ENCODE measurements around the gene SUFU. TPM values are rescaled to one million over a fixed set of nuclear protein-coding genes. Genes with fewer than 3 reads are reported as not detected.
"Not testable (repeated sequence)": the region's sequence is repeated elsewhere in the genome, so short reads cannot be mapped to it uniquely, and the experiment has no call there.

Gene SUFU
- total RNA-seq, 1 donor from 2014 or later, result 0.79 TPM

DNA sequence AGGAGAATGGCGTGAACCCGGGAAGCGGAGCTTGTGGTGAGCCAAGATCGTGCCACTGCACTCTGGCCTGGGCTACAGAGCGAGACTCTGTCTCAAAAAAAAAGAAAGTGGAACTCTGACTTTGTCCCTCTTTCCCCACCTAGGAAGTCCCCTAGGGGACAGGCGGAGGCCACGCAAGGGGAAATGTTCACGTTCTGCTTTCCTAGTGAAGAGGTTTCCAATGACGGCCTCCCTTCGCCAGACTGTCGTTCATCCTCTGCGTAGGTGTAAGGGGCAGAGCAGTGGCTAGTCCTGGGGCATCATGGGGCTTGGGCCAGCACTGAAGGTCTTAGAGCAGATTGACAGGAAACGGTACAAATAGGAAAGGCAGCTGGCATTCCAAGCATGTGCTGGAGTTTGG, 30.6 kb downstream of the SUFU start:
- Histone ChIP-seq H3K36me3 (ENCODE audit: control insufficient read depth, insufficient read depth, low read length) (no peaks in the 10 kb centered on the region), H3K27me3 (ENCODE audit: control insufficient read depth, insufficient read depth, low read length) (no peaks in the 10 kb centered on the region), H3K4me3 (ENCODE audit: low read depth, low read length) (no peak overlapping the region)
- DNase-seq (ENCODE audit: low read depth), result no peak
- TF ChIP-seq, protein P1, sequence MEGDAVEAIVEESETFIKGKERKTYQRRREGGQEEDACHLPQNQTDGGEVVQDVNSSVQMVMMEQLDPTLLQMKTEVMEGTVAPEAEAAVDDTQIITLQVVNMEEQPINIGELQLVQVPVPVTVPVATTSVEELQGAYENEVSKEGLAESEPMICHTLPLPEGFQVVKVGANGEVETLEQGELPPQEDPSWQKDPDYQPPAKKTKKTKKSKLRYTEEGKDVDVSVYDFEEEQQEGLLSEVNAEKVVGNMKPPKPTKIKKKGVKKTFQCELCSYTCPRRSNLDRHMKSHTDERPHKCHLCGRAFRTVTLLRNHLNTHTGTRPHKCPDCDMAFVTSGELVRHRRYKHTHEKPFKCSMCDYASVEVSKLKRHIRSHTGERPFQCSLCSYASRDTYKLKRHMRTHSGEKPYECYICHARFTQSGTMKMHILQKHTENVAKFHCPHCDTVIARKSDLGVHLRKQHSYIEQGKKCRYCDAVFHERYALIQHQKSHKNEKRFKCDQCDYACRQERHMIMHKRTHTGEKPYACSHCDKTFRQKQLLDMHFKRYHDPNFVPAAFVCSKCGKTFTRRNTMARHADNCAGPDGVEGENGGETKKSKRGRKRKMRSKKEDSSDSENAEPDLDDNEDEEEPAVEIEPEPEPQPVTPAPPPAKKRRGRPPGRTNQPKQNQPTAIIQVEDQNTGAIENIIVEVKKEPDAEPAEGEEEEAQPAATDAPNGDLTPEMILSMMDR (IDR thresholded peaks at IDR 0.05; ENCODE audit: insufficient read depth, low read length, severe bottlenecking), result no peak
- no peak for FAIRE-seq

DNA sequence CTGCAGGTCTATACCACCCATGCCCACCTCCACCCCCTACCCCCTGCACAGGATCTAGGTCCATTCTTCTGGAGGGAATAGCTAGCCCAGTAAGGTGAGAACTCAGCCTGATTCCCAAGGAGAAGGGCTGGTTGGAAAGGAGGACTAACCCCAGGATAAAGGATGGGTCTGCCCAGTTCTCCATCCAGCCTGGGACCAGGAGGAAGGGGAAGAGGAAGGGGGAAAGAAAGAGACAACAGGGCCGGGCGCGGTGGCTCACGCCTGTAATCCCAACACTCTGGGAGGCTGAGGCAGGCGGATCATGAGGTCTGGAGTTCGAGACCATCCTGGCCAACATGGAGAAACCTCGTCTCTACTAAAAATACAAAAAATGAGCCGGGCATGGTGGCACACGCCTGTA, 31.2 kb downstream of the SUFU start:
- FAIRE-seq; H3K4me3 ChIP-seq (ENCODE audit: low read depth, low read length); DNase-seq (ENCODE audit: low read depth); H3K27me3 ChIP-seq (ENCODE audit: control insufficient read depth, insufficient read depth, low read length); H3K36me3 ChIP-seq (ENCODE audit: control insufficient read depth, insufficient read depth, low read length): not testable (repeated sequence)

DNA sequence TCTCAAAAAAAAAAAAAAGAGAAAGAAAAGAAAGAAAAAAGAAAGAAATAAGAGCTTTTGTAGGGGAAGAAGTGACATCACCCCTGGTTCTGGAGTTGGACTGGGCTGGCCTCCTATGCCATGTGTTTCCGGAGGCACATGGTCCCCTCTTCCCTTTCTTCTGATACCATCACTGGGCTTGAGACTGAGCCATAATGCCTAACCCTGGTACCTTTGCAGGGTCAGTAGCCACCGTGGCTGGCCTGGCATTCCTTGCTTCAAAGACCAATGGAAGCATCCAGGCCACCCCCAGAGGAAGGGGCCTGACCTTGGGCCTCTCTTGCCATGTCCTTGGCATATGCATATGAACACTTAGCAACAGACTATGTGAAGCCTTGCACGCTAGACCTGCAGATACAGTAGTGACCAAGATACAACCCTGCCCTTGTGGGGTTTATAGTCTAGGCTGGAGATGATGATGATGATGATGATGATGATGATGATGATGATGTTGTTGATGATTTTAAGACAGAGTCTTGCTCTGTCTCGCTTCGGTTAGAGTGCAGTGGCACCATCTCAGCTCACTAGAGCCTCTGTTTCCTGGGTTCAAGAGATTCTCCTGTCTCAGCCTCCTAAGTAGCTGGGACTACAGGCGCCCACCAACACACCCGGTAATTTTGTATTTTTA, 31.8 kb downstream of the SUFU start:
- Histone ChIP-seq H3K27me3 (ENCODE audit: control insufficient read depth, insufficient read depth, low read length) (no peaks in the 10 kb centered on the region), H3K36me3 (ENCODE audit: control insufficient read depth, insufficient read depth, low read length) (no peaks in the 10 kb centered on the region), H3K4me3 (ENCODE audit: low read depth, low read length) (no peak overlapping the region)
- TF ChIP-seq, protein P1 (IDR thresholded peaks at IDR 0.05; ENCODE audit: insufficient read depth, low read length, severe bottlenecking), result no peak
- DNase-seq (ENCODE audit: low read depth), result no peak
- no peak for FAIRE-seq

DNA sequence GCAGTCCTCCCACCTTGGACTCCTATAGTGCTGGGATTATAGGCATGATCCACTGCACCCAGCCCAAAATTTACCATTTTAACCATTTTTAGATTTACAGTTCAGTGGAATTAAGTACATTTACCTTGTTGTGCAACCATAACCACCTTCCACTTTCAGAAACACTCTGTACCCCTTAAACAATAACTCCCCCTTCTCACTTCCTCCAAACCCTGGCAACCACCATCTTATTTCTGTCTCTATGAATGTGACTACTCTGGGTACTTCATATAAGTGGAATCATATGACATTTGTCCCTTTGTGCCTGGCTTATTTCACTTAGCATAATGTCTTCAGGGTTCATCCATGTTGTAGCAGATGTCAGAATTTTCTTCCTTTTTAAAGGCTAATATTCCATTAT, 33.6 kb downstream of the SUFU start:
- no peak for FAIRE-seq
- DNase-seq (ENCODE audit: low read depth), result no peak
- no peak overlapping the region for H3K4me3 ChIP-seq (ENCODE audit: low read depth, low read length)
- TF ChIP-seq, protein P1 (IDR thresholded peaks at IDR 0.05; ENCODE audit: insufficient read depth, low read length, severe bottlenecking), result no peak
- H3K36me3 ChIP-seq (ENCODE audit: control insufficient read depth, insufficient read depth, low read length), result no peaks in the 10 kb centered on the region
- H3K27me3 ChIP-seq (ENCODE audit: control insufficient read depth, insufficient read depth, low read length), result no peaks in the 10 kb centered on the region

DNA sequence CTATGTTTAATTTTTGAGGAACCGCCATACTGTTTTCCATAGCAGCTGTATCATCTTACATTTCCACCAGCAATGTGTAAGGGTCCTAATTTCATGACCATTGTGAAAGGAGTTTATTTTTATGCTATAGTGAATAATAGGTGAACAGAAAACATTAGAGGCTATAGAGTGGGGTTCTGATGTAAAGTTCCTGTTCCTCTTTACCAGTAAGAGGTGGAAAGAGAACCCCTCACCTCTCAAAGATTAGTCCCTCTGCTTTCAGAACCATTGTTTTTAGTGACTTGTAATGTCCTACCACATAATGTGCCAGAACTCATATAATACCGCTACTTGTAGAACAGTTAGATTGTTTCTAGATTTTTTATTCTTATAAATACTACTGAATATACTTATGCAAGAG, 34.2 kb downstream of the SUFU start:
- TF ChIP-seq, protein P1 (IDR thresholded peaks at IDR 0.05; ENCODE audit: insufficient read depth, low read length, severe bottlenecking), result no peak
- no peak for FAIRE-seq
- Histone ChIP-seq H3K4me3 (ENCODE audit: low read depth, low read length) (no peak overlapping the region), H3K36me3 (ENCODE audit: control insufficient read depth, insufficient read depth, low read length) (no peaks in the 10 kb centered on the region), H3K27me3 (ENCODE audit: control insufficient read depth, insufficient read depth, low read length) (no peaks in the 10 kb centered on the region)
- no peak for DNase-seq (ENCODE audit: low read depth)

DNA sequence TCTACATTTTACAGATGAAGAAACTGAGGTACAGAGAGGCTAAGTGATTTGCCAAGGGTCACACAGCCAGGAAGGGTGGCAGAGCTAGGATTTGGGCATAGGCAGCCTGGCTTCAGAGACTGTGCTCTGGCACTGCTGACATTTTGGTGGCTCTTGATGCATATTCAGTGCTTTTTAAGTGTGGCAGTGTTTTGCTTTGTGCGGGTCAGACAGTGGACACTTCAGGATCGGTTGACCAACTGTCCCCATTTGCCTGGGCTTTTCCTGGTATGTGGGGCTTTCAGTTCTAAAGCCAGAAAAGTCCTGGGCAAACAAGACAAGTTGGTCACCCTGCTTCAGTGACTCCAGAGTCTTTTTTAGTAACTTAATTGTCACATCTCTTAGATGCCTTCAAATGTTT, 35.0 kb downstream of the SUFU start:
- Histone ChIP-seq H3K36me3 (ENCODE audit: control insufficient read depth, insufficient read depth, low read length) (no peaks in the 10 kb centered on the region), H3K4me3 (ENCODE audit: low read depth, low read length) (no peak overlapping the region), H3K27me3 (ENCODE audit: control insufficient read depth, insufficient read depth, low read length) (no peaks in the 10 kb centered on the region)
- TF ChIP-seq, protein P1 (IDR thresholded peaks at IDR 0.05; ENCODE audit: insufficient read depth, low read length, severe bottlenecking), result no peak
- FAIRE-seq, result no peak
- no peak for DNase-seq (ENCODE audit: low read depth)

Measured in bronchial epithelial cell (primary cell).